SJSA1 (cell line): ENCODE measurements around the gene COL23A1. TPM values are rescaled to one million over a fixed set of nuclear protein-coding genes. Genes with fewer than 3 reads are reported as not detected.

ENCODE experiments used
- DNase-seq, 2 experiments: peaks; one replicate each; pipeline ENCODE4 v3.0.0-alpha.2; 2015 to 2020; ENCODE audit warnings: low spot score in 2 of 2, low read depth in 1 of 2
- H3K27ac ChIP-seq: fragments of 250-450 bp; sonication (Bioruptor Pico); 2 replicates; pipeline ENCODE4 v1.5.1; 2020; ENCODE audit warnings: mild to moderate bottlenecking, moderate library complexity
- H3K27me3 ChIP-seq: fragments of 250-450 bp; sonication (Bioruptor Pico); replicated peaks from 2 replicates; pipeline ENCODE4 v1.5.1; 2020; ENCODE audit warnings: mild to moderate bottlenecking, moderate library complexity
- H3K36me3 ChIP-seq: fragments of 250-450 bp; sonication (Bioruptor Pico); 2 replicates; pipeline ENCODE4 v1.5.1; 2020; ENCODE audit warnings: mild to moderate bottlenecking
- H3K4me1 ChIP-seq: fragments of 250-450 bp; sonication (Bioruptor Pico); replicated peaks from 2 replicates; pipeline ENCODE4 v1.6.1; 2021; ENCODE audit warnings: mild to moderate bottlenecking
- H3K4me3 ChIP-seq: fragments of 250-450 bp; sonication (Bioruptor Pico); 2 replicates; pipeline ENCODE4 v1.5.1; 2020; ENCODE audit warnings: mild to moderate bottlenecking
- H3K9me3 ChIP-seq: fragments of 250-450 bp; sonication (Bioruptor Pico); replicated peaks from 2 replicates; pipeline ENCODE4 v1.5.1; 2020; ENCODE audit warnings: mild to moderate bottlenecking
- total RNA-seq: library from RNA; depleted of rRNA; stranded (reverse); fragments of >200 nt; shearing (Covaris generic); gene quantifications from 2 replicates; pipeline ENCODE4 v1.2.3, GENCODE V29; 2014

COL23A1 gene
- total RNA-seq, 1 experiment from 2014 or later = not detected

DNA sequence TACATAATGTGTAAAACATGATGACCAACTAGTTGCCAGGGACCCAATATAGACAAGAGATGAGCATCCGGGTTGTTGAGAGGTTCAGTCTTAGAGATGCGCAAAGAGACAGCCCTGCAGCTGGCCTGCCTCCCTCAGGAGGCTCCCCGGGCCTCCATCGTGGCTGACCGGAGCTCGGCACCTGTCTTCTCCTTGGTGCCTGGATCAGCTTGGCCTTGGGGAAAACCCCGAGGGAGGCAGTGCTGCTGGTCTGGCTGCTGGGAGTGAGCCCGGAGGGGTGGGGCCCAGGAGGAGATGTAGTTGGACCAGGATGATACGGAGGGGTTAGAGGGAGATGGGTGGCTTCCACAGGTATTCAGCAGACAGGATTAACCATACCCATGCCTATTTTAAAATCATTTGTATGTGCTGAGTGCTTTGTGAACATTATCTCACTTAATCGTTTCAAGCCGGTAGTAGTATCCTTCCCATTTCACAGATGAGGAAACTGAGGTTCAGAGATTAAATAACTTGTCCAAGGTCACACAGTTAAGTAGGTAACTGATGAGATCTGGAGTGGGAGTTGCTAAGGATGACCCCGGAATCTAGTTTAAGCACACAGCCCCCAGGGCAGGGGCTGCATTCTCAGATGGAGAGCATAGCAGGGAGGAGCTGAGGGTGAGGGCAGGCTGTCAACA, 173.8 kb downstream of the COL23A1 start:
- peak in 1 of 2 experiments; percentile 38 for DNase-seq
- no peaks in the 10 kb centered on the region for H3K36me3 ChIP-seq
- H3K27me3 ChIP-seq = no peaks in the 10 kb centered on the region
- H3K9me3 ChIP-seq = peaks cover 42% of the 10 kb centered on the region
- H3K4me3 ChIP-seq = no peak overlapping the region
- no peak overlapping the region for H3K27ac ChIP-seq
- H3K4me1 ChIP-seq = no peaks in the 10 kb centered on the region

DNA sequence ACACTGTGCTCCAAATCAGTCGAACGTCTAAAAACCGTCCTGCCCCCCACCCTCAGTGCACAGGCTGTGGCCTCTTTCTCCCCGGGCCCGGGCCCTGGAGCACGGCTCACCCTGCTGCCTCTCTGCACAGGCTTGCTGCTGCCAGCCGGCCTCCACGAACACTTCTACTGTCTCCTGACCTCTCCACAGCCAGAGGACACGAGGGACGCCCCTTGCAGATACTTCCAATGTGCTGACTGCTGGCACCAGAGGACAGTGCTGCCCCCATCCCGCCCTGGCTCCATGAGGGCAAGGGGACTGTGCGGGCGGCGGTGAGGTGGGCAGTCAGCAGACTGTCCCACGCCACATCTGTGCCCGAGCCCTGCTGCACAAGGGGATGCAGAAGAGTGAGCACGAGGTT, 174.8 kb downstream of the COL23A1 start:
- Histone ChIP-seq H3K36me3 (no peaks in the 10 kb centered on the region), H3K4me1 (no peaks in the 10 kb centered on the region), H3K27ac (no peak overlapping the region), H3K9me3 (peaks cover 42% of the 10 kb centered on the region), H3K27me3 (no peaks in the 10 kb centered on the region), H3K4me3 (no peak overlapping the region)
- peak in 1 of 2 experiments; percentile 36 for DNase-seq

DNA sequence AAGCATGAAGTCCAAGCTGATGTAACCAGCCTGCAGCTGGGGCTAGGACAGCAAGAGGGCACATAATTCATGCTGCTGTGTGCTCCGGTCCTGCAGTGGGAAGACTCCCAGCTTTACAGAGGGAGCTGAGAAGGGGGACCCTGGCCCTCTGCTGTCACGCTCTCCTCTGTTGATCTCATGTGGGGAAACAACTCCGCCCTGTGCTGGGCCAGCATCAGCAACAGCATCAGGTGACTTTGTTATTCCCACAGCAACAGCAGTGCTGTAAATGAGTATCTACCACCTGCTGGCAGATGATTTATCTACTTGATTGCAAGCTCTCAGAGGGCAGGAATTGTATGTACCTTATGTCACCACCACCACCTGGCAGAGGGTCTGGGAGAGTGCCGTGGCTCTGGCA, 176.2 kb downstream of the COL23A1 start:
- H3K4me1 ChIP-seq = no peaks in the 10 kb centered on the region
- no peak overlapping the region for H3K4me3 ChIP-seq
- H3K27ac ChIP-seq = no peak overlapping the region
- peak in 1 of 2 experiments; percentile 25 for DNase-seq
- H3K36me3 ChIP-seq = no peaks in the 10 kb centered on the region
- no peaks in the 10 kb centered on the region for H3K27me3 ChIP-seq
- peaks cover 34% of the 10 kb centered on the region for H3K9me3 ChIP-seq

DNA sequence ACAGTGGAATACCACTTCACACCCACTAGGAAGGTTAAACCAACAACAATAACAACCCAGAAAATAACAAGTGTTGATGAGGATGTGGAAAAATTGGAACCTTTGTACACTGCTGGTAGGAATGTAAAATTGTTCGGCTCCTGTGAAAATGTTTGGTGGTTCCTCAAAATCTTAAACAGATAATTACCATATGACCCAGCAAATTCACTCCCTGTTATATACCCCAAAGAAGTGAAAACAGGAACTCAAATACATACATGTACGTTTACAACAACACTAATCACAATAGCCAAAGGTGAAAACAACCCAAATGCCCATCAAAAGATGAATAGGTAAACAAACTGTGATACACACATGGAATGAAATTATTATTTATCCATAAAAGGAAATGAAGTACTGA, 179.1 kb downstream of the COL23A1 start:
- DNase-seq = no peak
- no peaks in the 10 kb centered on the region for H3K36me3 ChIP-seq
- H3K27ac ChIP-seq = no peak overlapping the region
- H3K27me3 ChIP-seq = no peaks in the 10 kb centered on the region
- H3K4me1 ChIP-seq = no peaks in the 10 kb centered on the region
- peaks cover 25% of the 10 kb centered on the region for H3K9me3 ChIP-seq
- H3K4me3 ChIP-seq = no peak overlapping the region

DNA sequence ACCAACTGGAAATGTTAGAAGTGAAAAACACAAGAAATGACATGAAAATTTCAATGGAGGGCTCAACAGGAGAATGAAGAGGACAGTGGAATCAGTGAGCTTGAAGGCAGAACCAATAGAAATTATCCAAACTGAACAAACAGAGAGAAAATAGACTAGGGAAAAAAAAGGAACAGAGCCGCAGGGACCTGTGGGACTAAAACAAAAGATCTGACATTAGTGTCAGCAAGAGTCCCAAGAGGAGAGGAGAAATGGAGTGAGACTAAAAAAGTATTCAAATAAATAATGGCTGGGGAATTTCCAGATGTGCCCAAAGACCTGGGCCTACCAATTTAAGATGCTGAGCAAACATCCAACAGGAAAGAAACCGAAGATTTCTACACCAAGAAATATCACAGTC, 182.5 kb downstream of the COL23A1 start:
- Histone ChIP-seq H3K9me3 (peaks cover 19% of the 10 kb centered on the region), H3K27me3 (no peaks in the 10 kb centered on the region), H3K4me3 (no peak overlapping the region), H3K27ac (no peak overlapping the region), H3K4me1 (no peaks in the 10 kb centered on the region), H3K36me3 (no peaks in the 10 kb centered on the region)
- DNase-seq = no peak

DNA sequence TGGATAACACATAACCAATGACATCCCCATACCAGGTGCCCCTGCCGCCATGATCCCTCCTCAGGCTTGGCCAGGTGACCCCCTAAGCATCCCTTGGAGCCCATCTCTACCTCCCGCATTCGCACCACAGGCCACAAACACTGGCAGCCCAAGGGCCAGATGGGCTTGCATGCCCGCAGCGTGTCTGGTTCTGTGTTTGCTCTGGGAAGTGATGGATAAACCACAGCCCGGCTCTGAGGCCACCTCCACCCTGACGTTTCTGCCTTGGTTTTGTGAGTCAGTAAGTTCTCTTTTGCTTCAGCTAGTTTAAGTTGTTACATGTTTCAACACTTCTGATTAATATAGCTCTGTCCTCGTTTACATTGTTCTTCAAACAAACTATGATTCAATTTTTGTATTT, 185.2 kb downstream of the COL23A1 start:
- peak in 1 of 2 experiments; percentile 37 for DNase-seq
- H3K27ac ChIP-seq = no peak overlapping the region
- no peaks in the 10 kb centered on the region for H3K36me3 ChIP-seq
- no peak overlapping the region for H3K4me3 ChIP-seq
- H3K4me1 ChIP-seq = no peaks in the 10 kb centered on the region
- peaks cover 34% of the 10 kb centered on the region for H3K9me3 ChIP-seq
- no peaks in the 10 kb centered on the region for H3K27me3 ChIP-seq

DNA sequence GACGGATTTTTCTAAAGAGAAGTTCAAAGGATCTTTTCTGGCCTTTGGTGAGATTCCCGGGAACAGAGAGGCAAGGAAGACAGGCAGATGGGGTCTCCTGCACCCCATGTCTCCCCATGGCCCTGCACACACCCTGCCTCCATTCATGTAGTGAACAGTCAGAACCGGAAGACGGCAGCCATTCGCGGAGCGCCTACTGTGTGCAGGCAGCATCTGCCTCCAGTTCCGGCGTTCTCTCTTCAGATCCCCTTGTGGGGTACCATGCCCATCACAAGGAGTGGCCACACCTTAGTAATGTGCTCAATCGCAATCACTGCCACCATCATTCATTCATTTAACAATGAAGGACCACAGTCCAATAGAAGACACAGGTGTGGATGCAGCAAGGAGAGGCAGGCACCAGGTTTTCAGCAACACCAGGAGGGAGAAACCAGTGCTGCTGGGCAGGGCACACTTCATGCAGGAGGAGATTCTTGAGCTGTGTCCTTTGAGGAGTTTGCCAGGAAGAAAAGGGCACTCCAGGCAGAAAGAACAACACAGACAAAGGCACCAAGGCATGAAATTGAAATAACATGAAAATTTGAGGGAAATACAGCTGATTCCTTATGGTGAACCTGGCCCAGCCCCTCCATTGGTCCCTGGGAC, 186.1 kb downstream of the COL23A1 start:
- Histone ChIP-seq H3K9me3 (peaks cover 40% of the 10 kb centered on the region), H3K27me3 (no peaks in the 10 kb centered on the region), H3K36me3 (no peaks in the 10 kb centered on the region), H3K27ac (no peak overlapping the region), H3K4me3 (no peak overlapping the region), H3K4me1 (no peaks in the 10 kb centered on the region)
- DNase-seq = peak in 1 of 2 experiments; percentile 29

DNA sequence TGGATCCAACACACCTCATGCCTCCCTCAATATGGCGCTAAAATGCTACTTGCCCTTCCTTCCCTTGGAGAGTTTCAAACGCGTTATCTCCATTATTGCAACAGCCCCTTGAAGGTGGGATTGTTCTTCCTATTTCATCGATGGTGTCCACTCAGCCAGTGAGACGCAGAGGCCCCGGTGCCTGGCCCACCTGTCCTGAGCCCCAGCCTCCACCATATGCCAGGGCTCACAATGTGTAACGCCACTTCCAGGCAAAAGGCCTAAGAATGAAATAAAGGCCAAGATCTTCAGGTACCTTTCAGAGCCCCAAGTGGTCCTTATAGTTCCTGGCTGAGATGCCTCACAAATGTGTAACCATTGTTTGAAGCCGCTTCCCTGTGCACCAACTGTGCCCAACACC, 186.8 kb downstream of the COL23A1 start:
- no peaks in the 10 kb centered on the region for H3K36me3 ChIP-seq
- peak in 1 of 2 experiments; percentile 22 for DNase-seq

DNA sequence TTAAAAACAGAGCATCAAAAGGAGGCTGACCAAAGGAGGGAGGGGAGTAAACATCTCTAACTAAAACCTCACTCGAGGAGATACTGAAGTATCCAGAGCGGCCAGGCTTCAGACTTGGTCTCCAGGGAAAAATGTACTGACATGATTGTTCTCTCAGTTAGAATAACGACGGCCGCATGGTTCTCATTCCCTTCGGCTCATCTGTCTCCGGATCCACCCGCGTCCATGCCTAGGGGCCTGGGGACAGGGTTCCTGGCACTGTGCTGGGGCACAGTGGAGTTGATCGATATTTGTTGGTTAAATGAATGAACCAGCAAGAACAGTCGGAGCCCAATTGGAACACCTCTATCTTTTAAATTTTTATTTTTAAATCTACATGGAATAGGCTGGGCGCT, 190.5 kb downstream of the COL23A1 start:
- Histone ChIP-seq H3K9me3 (peaks cover 44% of the 10 kb centered on the region), H3K27ac (no peak overlapping the region), H3K36me3 (no peaks in the 10 kb centered on the region), H3K4me3 (no peak overlapping the region), H3K4me1 (no peaks in the 10 kb centered on the region), H3K27me3 (no peaks in the 10 kb centered on the region)
- peak in 1 of 2 experiments; percentile 38 for DNase-seq

More for the DNA sequence above, 186.8 kb downstream of the COL23A1 start:
- H3K27ac ChIP-seq = no peak overlapping the region
- no peaks in the 10 kb centered on the region for H3K27me3 ChIP-seq
- no peak overlapping the region for H3K4me3 ChIP-seq
- H3K4me1 ChIP-seq = no peaks in the 10 kb centered on the region
- peaks cover 40% of the 10 kb centered on the region for H3K9me3 ChIP-seq

DNA sequence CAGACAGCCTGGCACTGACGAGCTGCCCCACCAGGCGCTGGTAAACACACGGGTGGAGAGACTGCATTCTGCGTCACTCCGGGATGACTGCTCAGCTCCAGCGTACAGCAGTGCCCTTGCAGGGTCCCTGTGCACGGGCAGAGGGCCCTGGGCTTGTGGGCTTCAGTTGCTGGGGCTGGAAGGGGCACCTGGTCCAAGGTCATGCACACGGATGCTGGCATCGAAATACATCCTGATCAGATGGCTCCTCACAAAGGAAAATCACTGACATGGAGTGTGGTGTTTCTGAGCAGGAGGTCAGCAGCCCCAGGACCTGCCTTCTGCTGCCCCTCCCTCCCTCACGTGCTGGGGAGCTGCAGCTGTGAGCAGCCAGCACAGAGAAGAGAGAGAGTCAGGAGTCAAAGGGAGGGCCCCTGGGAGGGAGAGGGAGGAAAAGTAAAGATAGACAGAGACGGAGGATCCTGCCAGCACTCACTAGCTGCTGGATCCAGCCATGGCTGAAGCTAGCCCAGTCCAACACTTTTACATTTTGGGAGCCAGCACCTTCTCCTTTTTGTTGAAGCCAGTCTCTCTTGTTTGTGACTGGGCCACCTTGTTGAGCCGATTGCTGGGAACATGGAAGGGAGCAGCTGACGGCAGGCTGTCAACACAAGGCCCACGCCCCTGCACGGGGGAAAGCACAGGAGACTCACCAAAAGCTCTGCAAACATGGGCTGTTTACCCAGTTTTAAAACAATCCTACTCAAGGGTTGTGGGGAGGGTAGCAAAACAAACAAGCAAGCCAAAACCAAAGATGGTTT, 191.1 kb downstream of the COL23A1 start:
- Histone ChIP-seq H3K36me3 (no peaks in the 10 kb centered on the region), H3K27me3 (no peaks in the 10 kb centered on the region), H3K27ac (no peak overlapping the region), H3K4me3 (no peak overlapping the region), H3K4me1 (no peaks in the 10 kb centered on the region), H3K9me3 (peaks cover 47% of the 10 kb centered on the region)
- DNase-seq = peak in 1 of 2 experiments; percentile 35

DNA sequence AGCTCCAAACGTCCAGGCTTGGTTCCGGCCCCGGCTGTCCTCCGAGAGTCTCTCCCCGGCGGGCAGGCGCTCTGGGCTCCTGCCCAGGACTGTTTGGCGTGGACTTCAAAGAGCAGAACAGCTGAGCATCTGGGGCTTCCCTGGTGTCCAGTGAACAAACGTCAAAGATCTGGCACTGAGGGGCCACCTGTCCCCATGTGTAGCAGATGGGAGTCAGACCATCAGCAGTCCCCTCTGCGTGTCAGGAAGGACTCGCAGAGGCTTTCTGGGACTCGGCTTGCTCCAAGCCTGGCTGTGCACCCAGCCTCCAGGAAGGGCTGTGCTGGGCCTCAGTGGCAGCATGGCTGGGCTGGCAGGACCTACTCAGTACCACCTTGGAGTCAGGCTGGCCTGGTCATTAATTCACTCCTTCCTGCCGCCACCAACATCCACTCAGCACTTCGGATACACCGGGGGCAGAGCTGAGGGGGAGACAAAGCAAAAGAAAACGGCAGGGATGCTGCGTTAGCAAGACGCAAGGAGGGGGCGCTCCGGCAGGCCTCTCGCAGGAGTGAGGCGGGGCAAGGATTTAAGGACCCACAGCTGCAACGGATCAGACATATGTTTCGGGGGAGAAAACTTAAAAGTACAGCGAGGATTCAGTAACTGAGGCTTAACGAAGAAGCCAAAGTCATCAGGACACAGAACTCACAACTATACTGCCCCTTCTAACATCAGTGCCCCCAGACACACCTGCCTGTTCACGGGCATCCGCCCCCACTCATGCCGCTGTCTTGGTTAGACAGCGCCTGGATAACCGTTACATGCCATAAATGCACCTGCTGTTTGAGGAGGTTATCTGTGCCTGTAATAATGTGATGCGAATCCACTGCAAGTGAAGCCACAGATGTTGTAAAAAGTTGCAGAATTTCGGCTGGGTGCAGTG, 193.1 kb downstream of the COL23A1 start:
- H3K27me3 ChIP-seq = no peaks in the 10 kb centered on the region
- no peak overlapping the region for H3K4me3 ChIP-seq
- no peak overlapping the region for H3K27ac ChIP-seq
- peaks cover 50% of the 10 kb centered on the region for H3K9me3 ChIP-seq
- no peaks in the 10 kb centered on the region for H3K4me1 ChIP-seq
- peak in 1 of 2 experiments; percentile 32 for DNase-seq
- no peaks in the 10 kb centered on the region for H3K36me3 ChIP-seq

DNA sequence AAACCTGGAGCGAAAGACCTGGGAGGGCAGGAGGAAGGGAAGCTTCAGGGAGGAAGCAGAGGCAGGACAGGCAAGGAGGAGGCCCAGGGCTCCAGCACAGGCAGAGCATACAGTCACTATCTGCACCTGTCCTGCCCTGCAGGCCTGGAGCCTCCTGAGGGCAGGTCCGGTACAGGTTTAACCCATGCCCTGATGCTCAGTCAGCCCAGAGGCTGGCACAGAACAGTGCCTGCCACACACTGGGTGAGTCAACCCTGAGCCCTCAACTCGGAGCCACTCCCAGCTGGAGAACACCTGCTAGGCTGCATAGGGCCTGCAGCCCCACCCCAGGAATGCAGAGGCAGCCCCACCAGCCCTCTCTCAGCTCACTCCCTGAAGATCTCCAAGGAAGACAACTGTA, 196.1 kb downstream of the COL23A1 start:
- Histone ChIP-seq H3K4me3 (no peak overlapping the region), H3K4me1 (no peaks in the 10 kb centered on the region), H3K9me3 (peaks cover 47% of the 10 kb centered on the region), H3K36me3 (no peaks in the 10 kb centered on the region), H3K27ac (no peak overlapping the region), H3K27me3 (no peaks in the 10 kb centered on the region)
- DNase-seq = peak in 1 of 2 experiments; percentile 35

DNA sequence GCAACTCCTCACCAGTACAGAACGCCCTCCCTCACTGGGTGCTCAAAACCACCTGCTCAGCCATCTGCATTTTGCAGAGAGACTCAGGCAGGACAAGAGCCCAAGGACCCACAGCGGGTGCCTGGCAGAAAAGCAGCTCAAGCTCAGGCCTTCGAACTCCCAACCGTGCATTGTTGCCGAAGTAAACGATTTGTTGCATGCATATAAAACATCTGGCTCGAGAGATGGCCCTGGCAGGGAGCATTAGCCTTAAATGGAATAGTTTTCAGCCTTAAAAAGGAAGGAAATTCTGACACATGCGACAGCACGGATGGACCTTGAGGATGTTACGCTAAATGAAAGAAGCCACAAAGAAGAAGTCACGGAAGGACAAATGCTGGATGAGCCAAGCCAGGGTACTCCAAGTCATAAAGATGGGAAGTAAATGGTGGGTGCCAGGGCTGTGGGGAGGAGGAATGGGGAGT, 197.2 kb downstream of the COL23A1 start:
- no peaks in the 10 kb centered on the region for H3K27me3 ChIP-seq
- H3K36me3 ChIP-seq = no peaks in the 10 kb centered on the region
- no peaks in the 10 kb centered on the region for H3K4me1 ChIP-seq
- H3K27ac ChIP-seq = no peak overlapping the region
- peak in 1 of 2 experiments; percentile 41 for DNase-seq
- no peak overlapping the region for H3K4me3 ChIP-seq
- H3K9me3 ChIP-seq = peaks cover 51% of the 10 kb centered on the region
